Naive B cell (primary cell): ENCODE measurements around the gene RARS2. TPM values are rescaled to one million over a fixed set of nuclear protein-coding genes. Genes with fewer than 3 reads are reported as not detected.
"Not testable (repeated sequence)": the region's sequence is repeated elsewhere in the genome, so short reads cannot be mapped to it uniquely, and the experiment has no call there.

Experiments
- ATAC-seq, 2 donors: fragments of 150-1000 bp; cut with Tn5 transposase; 2 replicates each; pipeline ENCODE4 v1.10.0; 2021; ENCODE audit warnings: low read depth in 2 of 2, mild to moderate bottlenecking in 2 of 2, moderate library complexity in 2 of 2
- DNase-seq: peaks from one replicate; pipeline ENCODE4 v3.0.0; 2022
- H3K27ac Mint-ChIP-seq, 6 donors: one replicate each; pipeline ENCODE4 v1.8.0; 2020 to 2022; ENCODE audit warnings: mild to moderate bottlenecking in 6 of 6, mixed read lengths in 6 of 6, moderate library complexity in 5 of 6, inconsistent platforms in 2 of 6
- H3K27me3 Mint-ChIP-seq, 3 donors: one replicate each; pipeline ENCODE4 v1.8.0; 2021 to 2022; ENCODE audit warnings: mixed read lengths in 3 of 3, mild to moderate bottlenecking in 1 of 3
- H3K36me3 Mint-ChIP-seq, 2 donors: one replicate each; pipeline ENCODE4 v1.8.0; 2020 to 2022; ENCODE audit warnings: mixed read lengths in 2 of 2, inconsistent platforms in 1 of 2, mild to moderate bottlenecking in 1 of 2
- H3K4me1 Mint-ChIP-seq, 3 donors: one replicate each; pipeline ENCODE4 v1.8.0; 2020 to 2022; ENCODE audit warnings: mixed read lengths in 3 of 3, inconsistent platforms in 1 of 3, mild to moderate bottlenecking in 1 of 3, moderate library complexity in 1 of 3
- H3K4me3 Mint-ChIP-seq, 8 donors: one replicate each; pipeline ENCODE4 v1.8.0; 2020 to 2022; ENCODE audit warnings: mild to moderate bottlenecking in 8 of 8, mixed read lengths in 8 of 8, moderate library complexity in 8 of 8, inconsistent platforms in 2 of 8
- H3K9me3 Mint-ChIP-seq, 7 donors: one replicate each; pipeline ENCODE4 v1.8.0; 2020 to 2022; ENCODE audit warnings: mixed read lengths in 7 of 7, mild to moderate bottlenecking in 5 of 7, inconsistent platforms in 2 of 7, moderate library complexity in 1 of 7
- polyA plus RNA-seq, 6 donors: library from polyadenylated mRNA; unstranded; fragments of 300-500 nt; fragmentation: Illumina TruSeq; gene quantifications; one replicate each; pipeline ENCODE4 v1.2.3, GENCODE V29; 2021; ENCODE audit warnings: low read depth in 6 of 6

The RARS2 gene
- polyA plus RNA-seq, 6 donors from 2014 or later: 11.7 to 32.8 (median 25.3) TPM

- H3K36me3 Mint-ChIP-seq: peaks cover 0 to 24% of the 10 kb centered on the region in 2 donors
- no peaks in the 10 kb centered on the region for H3K9me3 Mint-ChIP-seq
- no peaks in the 10 kb centered on the region for H3K27me3 Mint-ChIP-seq
- DNase-seq: no peak
- peaks cover 0 to 4% (median 0%) of the 10 kb centered on the region in 3 donors for H3K4me1 Mint-ChIP-seq
- no peak overlapping the region for H3K4me3 Mint-ChIP-seq
- no peak overlapping the region for H3K27ac Mint-ChIP-seq
- no peak for ATAC-seq
Measured at GRCh38 chr6:87518453-87518852, 71.3 kb downstream of the RARS2 start.

GRCh38 chr6:87514831-87515230, 75.0 kb downstream of the RARS2 start:
- Mint-ChIP-seq H3K36me3 (peaks cover 0 to 14% of the 10 kb centered on the region in 2 donors), H3K4me1 (peaks cover 0 to 4% (median 0%) of the 10 kb centered on the region in 3 donors), H3K27me3 (no peaks in the 10 kb centered on the region), H3K4me3 (no peak overlapping the region), H3K27ac (peak overlapping the region in 4 of 6 donors; percentile 28 to 69 (median 49)), H3K9me3 (no peaks in the 10 kb centered on the region)
- no peak for ATAC-seq
- no peak for DNase-seq

- Mint-ChIP-seq H3K36me3 (peaks cover 6 to 8% of the 10 kb centered on the region in 2 donors), H3K4me1 (no peaks in the 10 kb centered on the region), H3K27me3 (no peaks in the 10 kb centered on the region), H3K4me3 (no peak overlapping the region), H3K9me3 (no peaks in the 10 kb centered on the region), H3K27ac (peak overlapping the region in 3 of 6 donors; percentile 0 to 29 (median 4))
- DNase-seq: no peak
- no peak for ATAC-seq
Measured at GRCh38 chr6:87504441-87504840, 85.3 kb downstream of the RARS2 start.

GRCh38 chr6:87501809-87502572, 87.8 kb downstream of the RARS2 start:
- Mint-ChIP-seq H3K9me3 (no peaks in the 10 kb centered on the region), H3K27me3 (no peaks in the 10 kb centered on the region), H3K27ac (no peak overlapping the region), H3K4me1 (no peaks in the 10 kb centered on the region), H3K4me3 (no peak overlapping the region), H3K36me3 (peaks cover 6 to 8% of the 10 kb centered on the region in 2 donors)
- no peak for DNase-seq
- ATAC-seq: no peak

GRCh38 chr6:87498048-87498447, 91.7 kb downstream of the RARS2 start:
- peaks cover 7 to 8% of the 10 kb centered on the region in 2 donors for H3K36me3 Mint-ChIP-seq
- ATAC-seq (no peak), DNase-seq (no peak)
- H3K27me3 Mint-ChIP-seq: no peaks in the 10 kb centered on the region
- H3K27ac Mint-ChIP-seq: peak overlapping the region in 1 of 6 donors; percentile 81
- H3K4me1 Mint-ChIP-seq: peaks cover 0 to 18% (median 0%) of the 10 kb centered on the region in 3 donors
- H3K4me3 Mint-ChIP-seq: no peak overlapping the region
- H3K9me3 Mint-ChIP-seq: no peaks in the 10 kb centered on the region

GRCh38 chr6:87494761-87495422, 94.9 kb downstream of the RARS2 start:
- ATAC-seq (peak; percentile 68 to 82), DNase-seq (peak; percentile 27)
- Mint-ChIP-seq H3K4me1 (peaks cover 0 to 18% (median 0%) of the 10 kb centered on the region in 3 donors), H3K36me3 (peaks cover 0 to 13% of the 10 kb centered on the region in 2 donors), H3K27me3 (no peaks in the 10 kb centered on the region), H3K4me3 (peak overlapping the region in 4 of 8 donors; percentile 5 to 77 (median 64)), H3K9me3 (no peaks in the 10 kb centered on the region), H3K27ac (peak overlapping the region in 1 of 6 donors; percentile 27)

GRCh38 chr6:87489326-87489725, 100.5 kb downstream of the RARS2 start:
- H3K4me1 Mint-ChIP-seq, H3K9me3 Mint-ChIP-seq, DNase-seq, ATAC-seq, H3K27me3 Mint-ChIP-seq, H3K4me3 Mint-ChIP-seq: not testable (repeated sequence)
- Mint-ChIP-seq H3K27ac (peak overlapping the region in 1 of 6 donors; percentile 62), H3K36me3 (peaks cover 0 to 13% of the 10 kb centered on the region in 2 donors)

GRCh38 chr6:87487555-87487954, 102.2 kb downstream of the RARS2 start:
- H3K27ac Mint-ChIP-seq: peak overlapping the region in 1 of 6 donors; percentile 70
- DNase-seq (no peak), ATAC-seq (no peak)
- H3K27me3 Mint-ChIP-seq: no peaks in the 10 kb centered on the region
- H3K9me3 Mint-ChIP-seq: no peaks in the 10 kb centered on the region
- H3K4me1 Mint-ChIP-seq: peaks cover 0 to 10% (median 5%) of the 10 kb centered on the region in 3 donors
- peaks cover 0 to 11% of the 10 kb centered on the region in 2 donors for H3K36me3 Mint-ChIP-seq
- H3K4me3 Mint-ChIP-seq: no peak overlapping the region

GRCh38 chr6:87484491-87484890, 105.3 kb downstream of the RARS2 start:
- ATAC-seq (no peak), DNase-seq (no peak)
- peaks cover 0 to 7% of the 10 kb centered on the region in 2 donors for H3K36me3 Mint-ChIP-seq
- no peaks in the 10 kb centered on the region for H3K27me3 Mint-ChIP-seq
- no peaks in the 10 kb centered on the region for H3K9me3 Mint-ChIP-seq
- peaks cover 0 to 10% (median 5%) of the 10 kb centered on the region in 3 donors for H3K4me1 Mint-ChIP-seq
- H3K4me3 Mint-ChIP-seq: no peak overlapping the region
- H3K27ac Mint-ChIP-seq: peak overlapping the region in 1 of 6 donors; percentile 12

- Mint-ChIP-seq H3K27ac (peak overlapping the region in 1 of 6 donors; percentile 81), H3K27me3 (no peaks in the 10 kb centered on the region), H3K4me3 (no peak overlapping the region), H3K9me3 (no peaks in the 10 kb centered on the region), H3K36me3 (peaks cover 0 to 13% of the 10 kb centered on the region in 2 donors), H3K4me1 (peaks cover 0 to 10% (median 5%) of the 10 kb centered on the region in 3 donors)
- ATAC-seq (no peak), DNase-seq (no peak)
Measured at GRCh38 chr6:87483929-87484328, 105.9 kb downstream of the RARS2 start.

GRCh38 chr6:87482366-87482765, 107.4 kb downstream of the RARS2 start:
- Mint-ChIP-seq H3K36me3 (peaks cover 10 to 20% of the 10 kb centered on the region in 2 donors), H3K9me3 (no peaks in the 10 kb centered on the region), H3K4me3 (no peak overlapping the region), H3K27ac (no peak overlapping the region), H3K27me3 (no peaks in the 10 kb centered on the region), H3K4me1 (peaks cover 0 to 13% (median 5%) of the 10 kb centered on the region in 3 donors)
- ATAC-seq (no peak), DNase-seq (no peak)

- H3K27me3 Mint-ChIP-seq: no peaks in the 10 kb centered on the region
- H3K36me3 Mint-ChIP-seq: peaks cover 10 to 20% of the 10 kb centered on the region in 2 donors
- ATAC-seq (no peak), DNase-seq (no peak)
- H3K4me1 Mint-ChIP-seq: peaks cover 0 to 13% (median 5%) of the 10 kb centered on the region in 3 donors
- no peak overlapping the region for H3K4me3 Mint-ChIP-seq
- no peaks in the 10 kb centered on the region for H3K9me3 Mint-ChIP-seq
- no peak overlapping the region for H3K27ac Mint-ChIP-seq
Measured at GRCh38 chr6:87481931-87482330, 107.9 kb downstream of the RARS2 start.

- Mint-ChIP-seq H3K36me3 (peaks cover 3 to 8% of the 10 kb centered on the region in 2 donors), H3K9me3 (no peaks in the 10 kb centered on the region), H3K4me1 (peaks cover 11 to 14% (median 13%) of the 10 kb centered on the region in 3 donors), H3K27me3 (peaks cover 0 to 3% (median under 1%) of the 10 kb centered on the region in 3 donors), H3K4me3 (peak overlapping the region; percentile 87 to 100 (median 98)), H3K27ac (peak overlapping the region; percentile 64 to 99 (median 98))
- DNase-seq (no peak), ATAC-seq (peak; percentile 64 to 67)
Measured at GRCh38 chr6:87473419-87473903, 116.3 kb downstream of the RARS2 start.
